IMR-90 (cell line): ENCODE results near the gene GPR171.

Experiments
- BHLHE40 ChIP-seq: fragments of 150-350 bp; IDR thresholded peaks from 2 replicates; pipeline ENCODE4 v1.6.1; 2016; ENCODE audit warnings: mild to moderate bottlenecking, low read depth, low read length
- CHD1 ChIP-seq: IDR thresholded peaks from 2 replicates; pipeline ENCODE4 v1.6.1; 2012; ENCODE audit warnings: low read depth, low read length, improper control_type of control experiment
- CTCF ChIP-seq: conservative IDR thresholded peaks from 2 replicates; pipeline ENCODE4 v1.5.1; 2012; ENCODE audit warnings: mild to moderate bottlenecking, low read depth, low read length, improper control_type of control experiment
- ELK1 ChIP-seq: fragments of 150-350 bp; IDR thresholded peaks from 2 replicates; pipeline ENCODE4 v1.6.1; 2016; ENCODE audit warnings: low read depth, mild to moderate bottlenecking, low read length, moderate library complexity, borderline replicate concordance
- FOS ChIP-seq: fragments of 150-350 bp; IDR thresholded peaks from 2 replicates; pipeline ENCODE4 v1.6.1; 2016; ENCODE audit warnings: low read depth, low read length
- MAFK ChIP-seq: IDR thresholded peaks from 2 replicates; pipeline ENCODE4 v1.6.1; 2012; ENCODE audit warnings: low read depth, low read length, improper control_type of control experiment
- MAZ ChIP-seq: IDR thresholded peaks from 2 replicates; pipeline ENCODE4 v1.6.1; 2012; ENCODE audit warnings: low read depth, mild to moderate bottlenecking, low read length, improper control_type of control experiment, moderate library complexity, borderline replicate concordance
- MXI1 ChIP-seq: IDR thresholded peaks from 2 replicates; pipeline ENCODE4 v1.6.1; 2012; ENCODE audit warnings: low read depth, mild to moderate bottlenecking, low read length, moderate library complexity, borderline replicate concordance
- POLR2A ChIP-seq: IDR thresholded peaks from 2 replicates; pipeline ENCODE4 v1.6.1; 2012; ENCODE audit warnings: mild to moderate bottlenecking, low read depth, low read length
- RAD21 ChIP-seq: IDR thresholded peaks from 2 replicates; pipeline ENCODE4 v1.6.1; 2012; ENCODE audit warnings: low read length, improper control_type of control experiment
- RFX5 ChIP-seq: IDR thresholded peaks from 2 replicates; pipeline ENCODE4 v1.8.0; 2012; ENCODE audit warnings: low read depth, mild to moderate bottlenecking, low read length, moderate library complexity
- SMC3 ChIP-seq: fragments of 150-350 bp; IDR thresholded peaks from 2 replicates; pipeline ENCODE4 v1.6.1; 2016; ENCODE audit warnings: low read depth, mild to moderate bottlenecking, antibody characterized with exemption, low read length, moderate library complexity
- USF2 ChIP-seq: fragments of 150-350 bp; IDR thresholded peaks from 2 replicates; pipeline ENCODE4 v1.6.1; 2017; ENCODE audit warnings: mild to moderate bottlenecking, antibody characterized with exemption, low read length, low read depth

GRCh38 chr3:151201051-151201730, 1.8 kb downstream of the GPR171 start:
- TF ChIP-seq CTCF (no peak), ELK1 (no peak), POLR2A (no peak), RFX5 (no peak), USF2 (no peak), CHD1 (no peak), BHLHE40 (no peak), MXI1 (no peak), SMC3 (no peak), RAD21 (no peak), MAFK (no peak), MAZ (no peak), FOS (no peak)
